Small intestine (tissue), 7 donors: ENCODE measurements around the gene KIRREL3. TPM values are rescaled to one million over a fixed set of nuclear protein-coding genes. Genes with fewer than 3 reads are reported as not detected.

Source experiments
- DNase-seq, 2 donors: peaks; one replicate each; pipeline versions ENCODE4 v3.0.0 to v3.0.0-alpha.2; 2013
- FAIRE-seq: peaks from 2 replicates; lab custom pipeline; 2012; peaks lifted over from hg19 to GRCh38; lab: Jason Lieb, UNC
- H3K27ac ChIP-seq, 3 donors: one replicate each; pipeline ENCODE4 v1.5.1; 2013; ENCODE audit warnings: low read length in 2 of 3, mild to moderate bottlenecking in 2 of 3, control low read depth in 1 of 3, inconsistent platforms in 1 of 3, low read depth in 1 of 3, moderate library complexity in 1 of 3
- H3K27me3 ChIP-seq, 3 donors: one replicate each; pipeline ENCODE4 v1.6.1; 2013; ENCODE audit warnings: low read length in 3 of 3, inconsistent platforms in 1 of 3; ENCODE audit not compliant: control insufficient read depth in 3 of 3, insufficient read depth in 3 of 3
- H3K36me3 ChIP-seq, 3 donors: one replicate each; pipeline ENCODE4 v1.6.1; 2013; ENCODE audit warnings: low read length in 3 of 3, inconsistent platforms in 1 of 3, low read depth in 1 of 3, mild to moderate bottlenecking in 1 of 3, moderate library complexity in 1 of 3; ENCODE audit not compliant: control insufficient read depth in 3 of 3, insufficient read depth in 2 of 3
- H3K4me1 ChIP-seq, 3 donors: one replicate each; pipeline ENCODE4 v1.6.1; 2013; ENCODE audit warnings: low read length in 2 of 3, inconsistent platforms in 1 of 3, low read depth in 1 of 3, mild to moderate bottlenecking in 1 of 3, moderate library complexity in 1 of 3; ENCODE audit not compliant: control insufficient read depth in 3 of 3, insufficient read depth in 2 of 3
- H3K4me3 ChIP-seq, 3 donors: one replicate each; pipeline ENCODE4 v1.5.1; 2013; ENCODE audit warnings: low read length in 3 of 3, control low read depth in 1 of 3, inconsistent platforms in 1 of 3, low read depth in 1 of 3, mild to moderate bottlenecking in 1 of 3, moderate library complexity in 1 of 3
- H3K9me3 ChIP-seq, 2 donors: one replicate each; pipeline ENCODE4 v1.6.1; 2013; ENCODE audit warnings: low read depth in 1 of 2, low read length in 1 of 2; ENCODE audit not compliant: control insufficient read depth in 2 of 2, insufficient read depth in 1 of 2
- WGBS, 3 donors: extraction: QIAGEN DNeasy Blood & Tissue Kit; methylation state at CpG; one replicate each; pipeline ENCODE4 v1.1.7; 2013; 5-methylcytosine and 5-hydroxymethylcytosine counted together
- polyA plus RNA-seq, 4 donors: library from polyadenylated mRNA; stranded (reverse) in 3 of 4; unstranded in 1 of 4; fragments of 200-250 nt in 3 of 4; fragments of 120-200 nt in 1 of 4; gene quantifications; one replicate each; pipeline versions ENCODE4 v1.2.1 to v1.2.3, GENCODE V29; 2013
- donor health status: healthy with polysubstance abuse.
- donor health status: control.
- donor health status: control.
- donor health status: Bipolar disorder and iron deficiency.
- donor health status: healthy.

Gene KIRREL3
- polyA plus RNA-seq, 4 donors, result 0.18 to 0.61 TPM; not detected in 2

GRCh38 chr11:126680131-126680530 lies 320.4 kb downstream of the KIRREL3 start:
- H3K27ac ChIP-seq, result no peak overlapping the region
- no peaks in the 10 kb centered on the region for H3K9me3 ChIP-seq
- no peak for FAIRE-seq
- 68 to 82% (median 75%) methylated on average over 4 of the region's 4 CpGs for WGBS, 3 donors
- no peaks in the 10 kb centered on the region for H3K36me3 ChIP-seq
- no peak overlapping the region for H3K4me3 ChIP-seq
- peaks cover 0 to 3% (median 0%) of the 10 kb centered on the region in 3 donors for H3K27me3 ChIP-seq
- H3K4me1 ChIP-seq, result no peaks in the 10 kb centered on the region
- DNase-seq, result no peak

DNA sequence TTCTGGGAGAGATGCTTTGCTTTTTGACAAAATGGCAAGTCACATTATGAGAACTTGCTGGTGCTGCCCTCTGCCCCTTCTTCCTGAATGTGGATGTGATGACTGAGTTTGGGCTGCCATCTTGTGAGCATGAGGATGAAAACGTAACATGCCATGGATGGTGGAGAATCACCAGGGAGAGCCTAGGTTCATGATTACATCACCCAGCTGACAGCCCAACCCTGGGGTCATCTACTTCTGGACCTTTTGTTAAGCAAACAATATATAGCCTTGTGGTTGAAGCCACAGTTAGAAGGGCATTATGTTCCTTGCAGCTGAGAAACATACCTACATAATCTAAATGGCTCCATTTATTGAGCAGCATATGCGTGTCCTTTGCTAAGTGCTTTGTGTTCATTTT lies 321.5 kb downstream of the KIRREL3 start:
- Histone ChIP-seq H3K4me1 (no peaks in the 10 kb centered on the region), H3K9me3 (no peaks in the 10 kb centered on the region), H3K36me3 (no peaks in the 10 kb centered on the region), H3K27me3 (peaks cover 0 to 3% (median 0%) of the 10 kb centered on the region in 3 donors), H3K4me3 (no peak overlapping the region), H3K27ac (no peak overlapping the region)
- WGBS, 3 donors, result 42 to 72% (median 45%) methylated on average over 2 of the region's 2 CpGs
- DNase-seq (no peak), FAIRE-seq (no peak)

DNA sequence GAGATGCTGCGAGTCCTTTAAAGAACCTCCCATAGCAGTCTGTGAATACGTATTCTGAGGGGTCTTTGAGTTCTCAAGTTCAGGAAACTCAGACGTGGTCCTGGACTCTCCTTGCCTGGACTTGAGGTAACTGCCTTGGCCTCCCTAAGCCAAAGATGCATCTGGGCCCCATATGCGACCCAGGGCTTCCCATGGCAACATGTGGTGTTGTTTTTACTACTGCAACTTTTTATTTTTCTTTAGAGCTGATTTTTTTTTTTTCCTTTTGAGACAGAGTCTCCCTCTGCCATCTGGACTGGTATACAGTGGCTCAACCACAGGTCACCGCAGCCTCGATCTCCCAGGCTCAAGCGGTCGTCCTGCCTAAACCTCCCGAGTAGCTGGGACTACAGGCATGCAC lies 324.0 kb downstream of the KIRREL3 start:
- Histone ChIP-seq H3K4me3 (no peak overlapping the region), H3K36me3 (no peaks in the 10 kb centered on the region), H3K9me3 (no peaks in the 10 kb centered on the region), H3K4me1 (no peaks in the 10 kb centered on the region), H3K27ac (no peak overlapping the region), H3K27me3 (peaks cover 0 to 5% (median 3%) of the 10 kb centered on the region in 3 donors)
- WGBS, 3 donors, result 75 to 85% (median 78%) methylated on average over 9 of the region's 9 CpGs
- FAIRE-seq, result no peak
- DNase-seq, result no peak

- H3K4me1 ChIP-seq, result no peaks in the 10 kb centered on the region
- peaks cover 0 to 5% (median 2%) of the 10 kb centered on the region in 3 donors for H3K27me3 ChIP-seq
- no peak for FAIRE-seq
Measured at GRCh38 chr11:126673319-126673718, 327.3 kb downstream of the KIRREL3 start.

GRCh38 chr11:126669416-126669815 lies 331.2 kb downstream of the KIRREL3 start:
- DNase-seq, result no peak
- H3K9me3 ChIP-seq, result no peaks in the 10 kb centered on the region
- no peak for FAIRE-seq
- no peaks in the 10 kb centered on the region for H3K36me3 ChIP-seq
- no peaks in the 10 kb centered on the region for H3K4me1 ChIP-seq
- WGBS, 3 donors, result 53 to 57% (median 55%) methylated on average over 5 of the region's 5 CpGs
- no peak overlapping the region for H3K27ac ChIP-seq
- H3K27me3 ChIP-seq, result peaks cover 0 to 5% (median 4%) of the 10 kb centered on the region in 3 donors
- no peak overlapping the region for H3K4me3 ChIP-seq

More at GRCh38 chr11:126673319-126673718, 327.3 kb downstream of the KIRREL3 start:
- Histone ChIP-seq H3K4me3 (no peak overlapping the region), H3K36me3 (no peaks in the 10 kb centered on the region), H3K9me3 (no peaks in the 10 kb centered on the region), H3K27ac (no peak overlapping the region)
- 70 to 83% (median 72%) methylated on average over 1 of the region's 1 CpG for WGBS, 3 donors
- DNase-seq, result no peak

GRCh38 chr11:126664643-126665042 lies 335.9 kb downstream of the KIRREL3 start:
- DNase-seq, result no peak
- Histone ChIP-seq H3K4me1 (no peaks in the 10 kb centered on the region), H3K27me3 (peaks cover 0 to 2% (median 0%) of the 10 kb centered on the region in 3 donors), H3K27ac (no peak overlapping the region), H3K36me3 (no peaks in the 10 kb centered on the region), H3K9me3 (no peaks in the 10 kb centered on the region), H3K4me3 (no peak overlapping the region)
- 84 to 89% (median 85%) methylated on average over 2 of the region's 2 CpGs for WGBS, 3 donors
- no peak for FAIRE-seq

GRCh38 chr11:126663749-126664592 lies 336.6 kb downstream of the KIRREL3 start:
- no peak overlapping the region for H3K27ac ChIP-seq
- no peak overlapping the region for H3K4me3 ChIP-seq
- H3K9me3 ChIP-seq, result no peaks in the 10 kb centered on the region
- 66 to 88% (median 68%) methylated on average over 3 of the region's 3 CpGs for WGBS, 3 donors
- H3K4me1 ChIP-seq, result no peaks in the 10 kb centered on the region
- FAIRE-seq (no peak), DNase-seq (no peak)
- H3K36me3 ChIP-seq, result no peaks in the 10 kb centered on the region
- H3K27me3 ChIP-seq, result peaks cover 0 to 2% (median 0%) of the 10 kb centered on the region in 3 donors

GRCh38 chr11:126662035-126662790 lies 338.4 kb downstream of the KIRREL3 start:
- Histone ChIP-seq H3K4me3 (no peak overlapping the region), H3K27ac (no peak overlapping the region), H3K27me3 (no peaks in the 10 kb centered on the region), H3K36me3 (no peaks in the 10 kb centered on the region), H3K9me3 (no peaks in the 10 kb centered on the region), H3K4me1 (no peaks in the 10 kb centered on the region)
- FAIRE-seq (no peak), DNase-seq (no peak)
- 63 to 68% (median 63%) methylated on average over 8 of the region's 8 CpGs for WGBS, 3 donors
